ENCODE results near the gene BLOC1S6. TPM values are rescaled to one million over a fixed set of nuclear protein-coding genes. Genes with fewer than 3 reads are reported as not detected.

BLOC1S6 gene
- total and polyA plus RNA-seq, 2 of the 8 experiments (the other 6 are each of a cell fraction or from before 2014, with no cell fraction given), result 4.5 to 28.8 TPM

GRCh38 chr15:45654749-45655148 lies 67.6 kb downstream of the BLOC1S6 start (continued):
- TF ChIP-seq KDM1A (IDR thresholded peaks at IDR 0.05; ENCODE audit: borderline replicate concordance, low read length) (no peak), SIRT6 (IDR thresholded peaks at IDR 0.05; ENCODE audit: low read length) (no peak), KDM4A (IDR thresholded peaks at IDR 0.05; ENCODE audit: low read depth, low read length, severe bottlenecking) (no peak)

Data from H1 (cell line).